WTC11 (cell line): ENCODE data around the gene IRS2.

Experiments
- ATF2 ChIP-seq: sonication (generic); formaldehyde crosslinking; IDR thresholded peaks from 2 replicates; pipeline ENCODE4 v1.8.1; 2022; ENCODE audit warnings: low read depth, missing genetic modification reagents, borderline replicate concordance
- CTCF ChIP-seq: fragments of 200-600 bp; IDR thresholded peaks from 2 replicates; pipeline ENCODE4 v1.8.0; 2022; ENCODE audit warnings: antibody characterized with exemption
- FOXJ3 ChIP-seq: sonication (generic); formaldehyde crosslinking; IDR thresholded peaks from 2 replicates; pipeline ENCODE4 v1.9.0; 2021; ENCODE audit warnings: missing genetic modification reagents, mild to moderate bottlenecking, borderline replicate concordance
- NFYB ChIP-seq: sonication (generic); formaldehyde crosslinking; conservative IDR thresholded peaks from 2 replicates; pipeline ENCODE4 v1.8.0; 2022; ENCODE audit warnings: low read depth, missing genetic modification reagents
- NR1H2 ChIP-seq: sonication (generic); formaldehyde crosslinking; IDR thresholded peaks from 2 replicates; pipeline ENCODE4 v1.9.0; 2021; ENCODE audit warnings: mild to moderate bottlenecking, moderate library complexity, missing genetic modification reagents
- NR2C2 ChIP-seq: sonication (generic); formaldehyde crosslinking; IDR thresholded peaks from 2 replicates; pipeline ENCODE4 v1.8.0; 2022; ENCODE audit warnings: mild to moderate bottlenecking, missing genetic modification reagents
- PREB ChIP-seq: sonication (generic); formaldehyde crosslinking; IDR thresholded peaks from 2 replicates; pipeline ENCODE4 v1.8.1; 2022; ENCODE audit warnings: mild to moderate bottlenecking, missing genetic modification reagents, moderate library complexity, borderline replicate concordance
- RELA ChIP-seq: sonication (generic); formaldehyde crosslinking; IDR thresholded peaks from 2 replicates; pipeline ENCODE4 v1.8.1; 2022; ENCODE audit warnings: missing genetic modification reagents, mild to moderate bottlenecking, borderline replicate concordance
- SP1 ChIP-seq: sonication (generic); formaldehyde crosslinking; conservative IDR thresholded peaks from 2 replicates; pipeline ENCODE4 v1.8.1; 2022; ENCODE audit warnings: missing genetic modification reagents
- USF2 ChIP-seq: sonication (generic); formaldehyde crosslinking; IDR thresholded peaks from 2 replicates; pipeline ENCODE4 v1.8.1; 2023; ENCODE audit warnings: mild to moderate bottlenecking, missing genetic modification reagents, moderate library complexity
- ZNF416 ChIP-seq: fragments of 250-450 bp; sonication (Bioruptor Pico); IDR thresholded peaks from 2 replicates; pipeline ENCODE4 v1.9.0; 2021; ENCODE audit warnings: mild to moderate bottlenecking, inconsistent platforms
- ZNF423 ChIP-seq: fragments of 250-450 bp; sonication (Bioruptor Pico); IDR thresholded peaks from 2 replicates; pipeline ENCODE4 v2.1.2; 2022; ENCODE audit warnings: mild to moderate bottlenecking, moderate library complexity

GRCh38 chr13:109779074-109779473 is 7.3 kb downstream of the IRS2 start:
- no peak for TF ChIP-seq CTCF
- no peak for TF ChIP-seq NFYB
- no peak for TF ChIP-seq FOXJ3 (CRISPR knock-in tag)
- no peak for TF ChIP-seq ZNF416
- TF ChIP-seq PREB (CRISPR knock-in tag), result no peak
- no peak for TF ChIP-seq NR1H2 (CRISPR knock-in tag)
- no peak for TF ChIP-seq RELA (CRISPR knock-in tag)
- TF ChIP-seq SP1, result no peak
- TF ChIP-seq ZNF423 (CRISPR knock-in tag), result no peak
- TF ChIP-seq NR2C2, result no peak
- TF ChIP-seq ATF2 (CRISPR knock-in tag), result no peak
- TF ChIP-seq USF2, result no peak
